Measurements from ENCODE around the gene CTNND1.
A peak's percentile ranks its signal among the peaks of the same experiment; 100 is the strongest.

The CTNND1 gene

GRCh38 chr11:57793351-57794115 lies 31.9 kb downstream of the CTNND1 start:
- peaks cover 14% of the 10 kb centered on the region for H3K4me1 ChIP-seq (ENCODE audit: control insufficient read depth, insufficient read depth, low read length)
- peaks cover 30% of the 10 kb centered on the region for H3K36me3 ChIP-seq (ENCODE audit: control insufficient read depth, insufficient read depth, low read length, severe bottlenecking)
- H3K9ac ChIP-seq (ENCODE audit: low read length): no peak overlapping the region
- no peaks in the 10 kb centered on the region for H3K27me3 ChIP-seq (replicated peaks; ENCODE audit: control insufficient read depth, insufficient read depth, low read length)
- no peak overlapping the region for H3K4me3 ChIP-seq (ENCODE audit: low read length)
- DNase-seq (ENCODE audit: low read depth): no peak
- H3K9me3 ChIP-seq (ENCODE audit: control insufficient read depth, low read length): no peaks in the 10 kb centered on the region

GRCh38 chr11:57798905-57799559 lies 37.4 kb downstream of the CTNND1 start:
- Histone ChIP-seq H3K9me3 (ENCODE audit: control insufficient read depth, low read length) (no peaks in the 10 kb centered on the region), H3K36me3 (ENCODE audit: control insufficient read depth, insufficient read depth, low read length, severe bottlenecking) (peaks cover 50% of the 10 kb centered on the region), H3K4me1 (ENCODE audit: control insufficient read depth, insufficient read depth, low read length) (peaks cover 11% of the 10 kb centered on the region), H3K27me3 (replicated peaks; ENCODE audit: control insufficient read depth, insufficient read depth, low read length) (no peaks in the 10 kb centered on the region), H3K9ac (ENCODE audit: low read length) (no peak overlapping the region), H3K4me3 (ENCODE audit: low read length) (no peak overlapping the region)
- peak; percentile 58 for DNase-seq (ENCODE audit: low read depth)

GRCh38 chr11:57800444-57801182 lies 39.0 kb downstream of the CTNND1 start:
- peak overlapping the region; percentile 10 for H3K9ac ChIP-seq (ENCODE audit: low read length)
- no peaks in the 10 kb centered on the region for H3K9me3 ChIP-seq (ENCODE audit: control insufficient read depth, low read length)
- peaks cover 59% of the 10 kb centered on the region for H3K36me3 ChIP-seq (ENCODE audit: control insufficient read depth, insufficient read depth, low read length, severe bottlenecking)

GRCh38 chr11:57801183-57801485 lies 39.5 kb downstream of the CTNND1 start:
- H3K9ac ChIP-seq (ENCODE audit: low read length): peak overlapping the region; percentile 10
- H3K4me3 ChIP-seq (ENCODE audit: low read length): no peak overlapping the region
- DNase-seq (ENCODE audit: low read depth): no peak
- H3K36me3 ChIP-seq (ENCODE audit: control insufficient read depth, insufficient read depth, low read length, severe bottlenecking): peaks cover 60% of the 10 kb centered on the region
- peaks cover 17% of the 10 kb centered on the region for H3K4me1 ChIP-seq (ENCODE audit: control insufficient read depth, insufficient read depth, low read length)
- no peaks in the 10 kb centered on the region for H3K9me3 ChIP-seq (ENCODE audit: control insufficient read depth, low read length)
- H3K27me3 ChIP-seq (replicated peaks; ENCODE audit: control insufficient read depth, insufficient read depth, low read length): no peaks in the 10 kb centered on the region

More at GRCh38 chr11:57800444-57801182, 39.0 kb downstream of the CTNND1 start:
- H3K4me3 ChIP-seq (ENCODE audit: low read length): no peak overlapping the region
- peak; percentile 86 for DNase-seq (ENCODE audit: low read depth)
- H3K27me3 ChIP-seq (replicated peaks; ENCODE audit: control insufficient read depth, insufficient read depth, low read length): no peaks in the 10 kb centered on the region
- H3K4me1 ChIP-seq (ENCODE audit: control insufficient read depth, insufficient read depth, low read length): peaks cover 13% of the 10 kb centered on the region

GRCh38 chr11:57802411-57802810 lies 40.8 kb downstream of the CTNND1 start:
- Histone ChIP-seq H3K4me1 (ENCODE audit: control insufficient read depth, insufficient read depth, low read length) (peaks cover 17% of the 10 kb centered on the region), H3K4me3 (ENCODE audit: low read length) (no peak overlapping the region), H3K9me3 (ENCODE audit: control insufficient read depth, low read length) (no peaks in the 10 kb centered on the region), H3K27me3 (replicated peaks; ENCODE audit: control insufficient read depth, insufficient read depth, low read length) (no peaks in the 10 kb centered on the region), H3K36me3 (ENCODE audit: control insufficient read depth, insufficient read depth, low read length, severe bottlenecking) (peaks cover 63% of the 10 kb centered on the region), H3K9ac (ENCODE audit: low read length) (peak overlapping the region; percentile 7)
- DNase-seq (ENCODE audit: low read depth): no peak

- DNase-seq (ENCODE audit: low read depth): no peak
- Histone ChIP-seq H3K36me3 (ENCODE audit: control insufficient read depth, insufficient read depth, low read length, severe bottlenecking) (peaks cover 75% of the 10 kb centered on the region), H3K4me1 (ENCODE audit: control insufficient read depth, insufficient read depth, low read length) (peaks cover 9% of the 10 kb centered on the region), H3K9ac (ENCODE audit: low read length) (no peak overlapping the region), H3K4me3 (ENCODE audit: low read length) (no peak overlapping the region), H3K9me3 (ENCODE audit: control insufficient read depth, low read length) (no peaks in the 10 kb centered on the region), H3K27me3 (replicated peaks; ENCODE audit: control insufficient read depth, insufficient read depth, low read length) (no peaks in the 10 kb centered on the region)
These were observed 42.9 kb downstream of the CTNND1 start for GRCh38 chr11:57804466-57804865.

- H3K9ac ChIP-seq (ENCODE audit: low read length): no peak overlapping the region
- H3K9me3 ChIP-seq (ENCODE audit: control insufficient read depth, low read length): no peaks in the 10 kb centered on the region
- H3K4me1 ChIP-seq (ENCODE audit: control insufficient read depth, insufficient read depth, low read length): peaks cover 6% of the 10 kb centered on the region
- no peak overlapping the region for H3K4me3 ChIP-seq (ENCODE audit: low read length)
- H3K36me3 ChIP-seq (ENCODE audit: control insufficient read depth, insufficient read depth, low read length, severe bottlenecking): peaks cover 87% of the 10 kb centered on the region
- DNase-seq (ENCODE audit: low read depth): no peak
- H3K27me3 ChIP-seq (replicated peaks; ENCODE audit: control insufficient read depth, insufficient read depth, low read length): no peaks in the 10 kb centered on the region
These were observed 44.2 kb downstream of the CTNND1 start for GRCh38 chr11:57805780-57806179.

DNA sequence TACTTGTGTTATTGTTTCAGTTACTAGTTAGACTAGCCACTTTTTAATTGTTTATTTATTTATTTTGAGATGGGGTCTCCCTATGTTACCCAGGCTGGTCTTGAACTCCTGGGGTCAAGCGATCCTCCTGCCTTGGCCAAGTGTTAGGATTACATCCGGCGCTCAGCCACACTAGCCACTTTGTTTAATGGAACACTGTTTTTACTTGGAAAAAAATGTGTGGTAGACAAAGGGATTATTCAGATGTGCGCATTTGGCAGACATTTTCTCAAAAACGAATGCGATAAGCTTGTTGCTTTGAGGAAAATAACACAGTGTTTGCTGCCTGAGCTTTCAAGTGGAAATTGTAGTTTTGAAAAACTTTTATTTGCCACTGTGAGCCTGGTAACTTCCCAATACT lies 51.0 kb downstream of the CTNND1 start:
- H3K4me3 ChIP-seq (ENCODE audit: low read length): no peak overlapping the region
- no peaks in the 10 kb centered on the region for H3K4me1 ChIP-seq (ENCODE audit: control insufficient read depth, insufficient read depth, low read length)
- H3K36me3 ChIP-seq (ENCODE audit: control insufficient read depth, insufficient read depth, low read length, severe bottlenecking): peaks cover 98% of the 10 kb centered on the region
- no peak overlapping the region for H3K9ac ChIP-seq (ENCODE audit: low read length)
- no peaks in the 10 kb centered on the region for H3K9me3 ChIP-seq (ENCODE audit: control insufficient read depth, low read length)
- DNase-seq (ENCODE audit: low read depth): no peak
- H3K27me3 ChIP-seq (replicated peaks; ENCODE audit: control insufficient read depth, insufficient read depth, low read length): no peaks in the 10 kb centered on the region

- H3K4me1 ChIP-seq (ENCODE audit: control insufficient read depth, insufficient read depth, low read length): no peaks in the 10 kb centered on the region
- H3K36me3 ChIP-seq (ENCODE audit: control insufficient read depth, insufficient read depth, low read length, severe bottlenecking): peaks cover 81% of the 10 kb centered on the region
- DNase-seq (ENCODE audit: low read depth): no peak
- no peak overlapping the region for H3K9ac ChIP-seq (ENCODE audit: low read length)
- no peaks in the 10 kb centered on the region for H3K9me3 ChIP-seq (ENCODE audit: control insufficient read depth, low read length)
- H3K27me3 ChIP-seq (replicated peaks; ENCODE audit: control insufficient read depth, insufficient read depth, low read length): no peaks in the 10 kb centered on the region
- H3K4me3 ChIP-seq (ENCODE audit: low read length): no peak overlapping the region
These were observed 53.9 kb downstream of the CTNND1 start for GRCh38 chr11:57815476-57815875.

DNA sequence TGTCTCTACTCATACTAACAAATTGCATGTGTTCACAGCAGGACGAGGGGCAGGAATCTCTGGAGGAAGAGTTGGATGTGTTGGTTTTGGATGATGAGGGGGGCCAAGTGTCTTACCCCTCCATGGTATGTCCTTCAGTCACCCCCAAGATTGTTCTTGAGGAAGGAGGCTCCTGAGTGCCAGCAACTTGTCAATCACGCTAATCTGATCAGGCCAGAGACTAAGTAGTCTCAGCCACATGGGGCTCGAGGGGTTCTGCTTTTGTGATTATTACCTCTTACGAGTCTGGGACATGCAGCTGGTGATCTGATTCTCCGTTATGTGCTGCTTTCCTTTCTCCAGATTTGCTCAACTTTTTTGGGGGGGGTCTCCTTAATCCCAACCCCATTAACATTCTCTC lies 54.3 kb downstream of the CTNND1 start:
- Histone ChIP-seq H3K4me1 (ENCODE audit: control insufficient read depth, insufficient read depth, low read length) (no peaks in the 10 kb centered on the region), H3K9ac (ENCODE audit: low read length) (no peak overlapping the region), H3K36me3 (ENCODE audit: control insufficient read depth, insufficient read depth, low read length, severe bottlenecking) (peaks cover 77% of the 10 kb centered on the region), H3K27me3 (replicated peaks; ENCODE audit: control insufficient read depth, insufficient read depth, low read length) (no peaks in the 10 kb centered on the region), H3K9me3 (ENCODE audit: control insufficient read depth, low read length) (no peaks in the 10 kb centered on the region), H3K4me3 (ENCODE audit: low read length) (no peak overlapping the region)
- no peak for DNase-seq (ENCODE audit: low read depth)

- Histone ChIP-seq H3K36me3 (ENCODE audit: control insufficient read depth, insufficient read depth, low read length, severe bottlenecking) (peaks cover 48% of the 10 kb centered on the region), H3K4me1 (ENCODE audit: control insufficient read depth, insufficient read depth, low read length) (peaks cover 1% of the 10 kb centered on the region), H3K9ac (ENCODE audit: low read length) (no peak overlapping the region), H3K9me3 (ENCODE audit: control insufficient read depth, low read length) (no peaks in the 10 kb centered on the region), H3K4me3 (ENCODE audit: low read length) (no peak overlapping the region), H3K27me3 (replicated peaks; ENCODE audit: control insufficient read depth, insufficient read depth, low read length) (no peaks in the 10 kb centered on the region)
- no peak for DNase-seq (ENCODE audit: low read depth)
These were observed 57.2 kb downstream of the CTNND1 start for GRCh38 chr11:57818812-57819211.
